SKM-1 treated with dmso at 0.1 percent for 144 hours (cell line): Measurements from ENCODE around the gene AKT3.

ENCODE experiments used
- DNase-seq: peaks from one replicate; lab custom pipeline; 2025; ENCODE audit not compliant: unreplicated experiment; lab: John Stamatoyannopoulos, UW

AKT3 gene

DNA sequence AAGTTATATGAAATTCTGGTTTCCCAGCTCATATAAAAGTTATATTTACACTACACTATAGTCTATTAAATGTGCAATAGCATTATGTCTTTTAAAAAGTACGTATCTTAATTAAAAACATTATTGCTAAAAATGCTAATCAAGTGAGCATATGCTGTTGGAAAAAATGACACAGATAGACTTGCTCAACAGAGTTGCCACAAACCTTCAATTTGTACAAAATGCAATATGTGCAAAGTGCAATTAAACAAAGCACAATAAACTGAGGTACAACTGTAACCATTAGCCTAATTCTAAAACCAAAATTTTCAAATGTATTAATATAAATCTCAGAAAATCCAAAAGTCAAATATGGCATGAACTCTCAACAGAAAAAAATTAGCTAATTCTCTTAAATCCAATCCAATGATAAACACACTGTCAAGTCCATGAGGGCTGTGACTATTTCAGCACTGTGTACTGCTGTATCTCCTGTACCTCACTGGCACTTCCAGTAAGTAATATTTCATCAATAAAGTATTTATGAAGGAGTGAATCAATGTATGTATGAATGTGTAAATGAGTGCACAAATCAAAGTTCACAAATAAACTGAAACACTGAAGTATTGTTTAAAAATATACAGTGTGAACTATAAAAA lies 116.3 kb downstream of the AKT3 start:
- no peak for DNase-seq

DNA sequence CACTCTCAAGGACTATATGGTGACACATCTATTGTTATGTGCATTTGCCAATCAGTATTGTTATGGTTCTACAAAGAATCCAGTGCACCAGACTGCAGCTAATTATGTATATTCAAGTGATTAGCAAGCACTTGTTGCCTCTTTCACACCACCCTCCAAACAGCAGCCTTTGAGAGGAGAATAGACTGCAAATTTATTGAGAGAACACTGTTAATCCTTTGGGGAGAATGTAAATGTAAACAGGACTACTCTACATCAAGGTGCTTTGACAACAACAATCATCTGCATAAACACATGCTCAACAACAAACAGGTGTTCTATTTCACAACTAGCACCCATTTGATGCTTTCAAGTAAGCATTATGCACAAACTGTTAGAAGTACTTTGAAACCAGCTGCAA lies 117.4 kb downstream of the AKT3 start:
- DNase-seq: no peak

DNA sequence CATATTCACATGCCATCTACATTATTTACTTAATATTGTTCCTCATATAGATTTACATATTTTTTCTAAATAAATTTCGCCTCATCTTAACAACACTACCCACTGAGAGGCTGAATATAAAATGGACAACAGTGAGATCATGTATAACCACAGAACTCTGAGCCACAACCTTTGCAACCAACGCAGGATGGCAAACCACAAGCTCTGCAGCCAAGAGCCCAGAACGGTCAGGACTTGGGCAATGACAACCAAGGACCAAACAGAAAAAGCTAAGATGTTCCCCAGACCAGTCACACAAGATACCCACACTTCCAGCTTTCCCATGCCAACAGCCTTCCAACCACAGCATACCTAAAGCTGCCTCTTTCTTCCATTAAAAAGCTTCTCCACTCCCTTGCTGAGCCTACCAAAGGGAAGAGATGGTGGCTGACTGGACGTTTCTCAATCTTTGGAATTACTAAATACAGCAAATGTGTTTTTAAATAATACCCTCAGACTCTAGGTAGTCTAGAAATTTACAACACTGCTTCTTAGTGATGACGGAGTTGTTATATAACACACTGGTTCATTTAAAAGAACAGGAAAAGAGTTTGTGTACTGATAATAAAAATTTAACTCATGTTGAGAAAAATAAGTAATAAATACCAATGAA lies 117.9 kb downstream of the AKT3 start:
- DNase-seq: peak; percentile 96

DNA sequence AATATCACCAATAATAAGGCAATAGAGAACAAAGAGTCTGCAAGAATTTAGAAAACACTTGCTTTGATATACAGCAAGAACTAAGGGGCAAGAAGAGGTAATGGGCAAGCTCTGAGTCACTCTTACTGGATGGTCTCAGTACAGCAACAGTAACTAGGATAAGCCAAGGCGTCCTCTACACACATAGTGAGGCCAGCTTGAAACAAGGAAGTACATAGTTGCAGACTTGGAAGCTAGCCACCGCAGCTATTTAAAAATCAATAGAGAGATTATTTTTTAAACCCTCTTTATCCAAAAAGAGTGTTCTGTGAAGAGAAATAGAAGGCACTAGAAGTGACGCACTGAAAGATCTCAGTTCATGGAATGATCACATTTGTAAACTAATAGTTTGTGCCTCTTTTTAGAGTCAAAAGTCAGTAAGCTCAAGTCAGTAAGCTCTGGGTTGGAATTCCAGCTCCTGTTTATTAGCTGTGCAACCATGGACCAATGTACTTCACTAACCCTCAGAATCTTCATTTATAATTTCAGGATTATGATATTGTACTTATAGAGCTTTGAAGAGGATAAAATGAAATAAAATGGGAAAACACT lies 118.6 kb downstream of the AKT3 start:
- DNase-seq: peak; percentile 99

DNA sequence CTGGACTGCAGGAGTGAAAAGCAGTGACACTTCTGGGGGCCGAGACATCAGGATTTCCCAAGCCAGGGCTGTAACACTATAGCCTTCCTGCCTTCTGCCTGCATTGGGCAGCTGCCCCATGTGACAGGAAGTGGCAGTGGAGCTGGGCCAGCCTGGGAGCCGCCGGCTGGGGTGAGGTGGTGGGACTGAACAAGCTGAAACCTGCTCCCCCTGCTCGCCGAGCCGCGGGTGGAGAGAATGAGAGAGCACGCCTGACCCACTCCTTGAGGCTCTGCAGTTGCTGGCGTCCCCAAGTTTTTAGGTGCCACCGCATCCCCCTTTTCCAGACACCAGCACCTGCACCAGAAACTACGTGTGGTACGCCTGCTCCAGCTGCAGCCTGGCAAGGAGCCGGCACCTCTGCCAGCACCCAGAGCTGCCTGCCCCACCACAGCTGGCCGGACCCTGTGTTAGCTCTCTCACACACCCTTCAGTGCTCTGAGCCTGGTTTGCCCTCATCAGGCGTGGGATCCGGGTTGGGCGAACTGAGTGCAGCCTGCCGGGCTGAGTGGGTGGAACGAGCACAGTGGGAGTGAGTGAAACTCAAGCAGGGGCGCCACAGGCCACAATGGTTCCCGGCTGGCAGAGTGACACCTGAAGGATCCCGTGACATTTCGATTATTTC lies 119.4 kb downstream of the AKT3 start:
- peak; percentile 90 for DNase-seq

DNA sequence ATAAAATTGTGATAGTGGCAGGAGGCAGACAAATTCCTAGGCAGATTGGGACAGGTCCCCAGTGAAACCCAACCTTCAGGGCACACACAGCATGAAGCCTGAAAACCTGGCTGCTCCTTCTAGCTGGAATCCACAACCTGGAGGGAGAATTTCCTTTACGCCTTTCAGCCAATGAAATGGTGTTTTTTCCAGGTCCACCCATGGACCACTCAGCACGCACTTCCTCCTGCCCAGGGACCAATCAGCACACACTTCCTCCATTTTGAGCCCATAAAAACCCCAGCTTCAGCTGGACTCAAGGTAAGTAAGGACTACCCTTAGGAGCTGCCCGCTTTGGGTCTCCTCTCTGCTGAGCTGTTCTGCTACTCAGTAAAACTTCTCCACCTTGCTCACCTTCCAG lies 120.1 kb downstream of the AKT3 start:
- peak; percentile 48 for DNase-seq

DNA sequence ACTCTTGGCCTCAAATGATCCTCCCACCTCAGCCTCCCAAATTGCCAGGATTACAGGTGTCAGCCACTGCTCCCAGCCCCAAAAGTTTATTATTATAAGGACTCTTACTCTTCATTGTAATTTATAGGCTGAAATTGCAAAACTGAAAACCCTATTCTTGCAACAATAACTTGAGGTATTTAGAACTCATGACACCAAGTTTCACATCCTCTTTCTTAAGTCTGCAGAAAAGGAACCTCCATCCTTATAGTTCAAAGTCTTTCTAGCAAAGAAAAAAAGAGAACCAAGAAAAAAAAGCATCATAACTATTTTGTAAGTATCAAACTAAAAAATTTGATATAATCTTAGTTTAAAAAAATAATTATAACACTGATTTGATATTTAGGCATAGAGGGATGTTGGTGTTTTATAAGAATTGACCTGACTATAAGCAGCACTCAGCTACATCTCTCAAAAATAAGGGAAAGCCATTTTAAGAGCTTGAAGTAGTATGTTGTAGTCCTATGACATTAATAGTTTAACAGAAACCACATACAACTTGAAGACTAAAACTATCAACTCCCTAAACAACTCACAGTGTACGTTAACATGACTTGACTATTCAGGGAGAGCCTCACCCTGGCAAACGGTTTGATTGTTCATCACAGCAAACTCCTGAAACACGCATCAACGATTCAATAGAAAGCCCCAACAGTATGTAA lies 122.4 kb downstream of the AKT3 start:
- DNase-seq: peak; percentile 98

DNA sequence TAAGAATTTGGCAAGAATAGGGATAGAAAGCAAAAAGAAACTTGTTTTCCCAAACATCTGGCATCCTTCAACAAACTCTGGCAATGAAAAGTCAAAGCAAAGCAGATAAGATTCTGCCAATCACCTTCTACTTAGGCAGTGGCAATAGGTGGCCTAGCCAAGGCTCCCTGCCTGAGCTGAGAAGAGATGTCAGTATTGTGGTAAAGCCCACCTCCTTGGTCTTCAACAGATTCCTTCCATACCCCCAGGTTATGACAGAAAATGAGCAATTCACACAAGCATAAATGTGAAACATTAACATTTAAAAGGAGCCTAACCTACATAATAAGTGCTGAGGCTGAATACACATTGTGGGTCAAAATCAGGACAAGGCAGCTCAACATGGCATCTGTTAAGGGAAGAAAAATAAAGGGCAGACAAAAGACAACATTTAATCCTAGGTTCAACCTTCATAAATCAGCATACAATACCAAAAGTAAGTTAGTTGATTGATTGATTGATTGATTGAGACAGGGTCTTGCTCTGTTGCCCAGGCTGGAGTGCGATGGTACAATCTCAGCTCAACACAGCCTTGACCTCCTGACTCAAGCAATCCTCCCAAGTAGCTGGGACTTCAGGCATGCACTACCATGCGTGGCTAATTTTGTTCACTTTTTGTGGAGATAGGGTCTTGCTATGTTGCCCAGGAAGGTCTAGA lies 123.1 kb downstream of the AKT3 start:
- no peak for DNase-seq

DNA sequence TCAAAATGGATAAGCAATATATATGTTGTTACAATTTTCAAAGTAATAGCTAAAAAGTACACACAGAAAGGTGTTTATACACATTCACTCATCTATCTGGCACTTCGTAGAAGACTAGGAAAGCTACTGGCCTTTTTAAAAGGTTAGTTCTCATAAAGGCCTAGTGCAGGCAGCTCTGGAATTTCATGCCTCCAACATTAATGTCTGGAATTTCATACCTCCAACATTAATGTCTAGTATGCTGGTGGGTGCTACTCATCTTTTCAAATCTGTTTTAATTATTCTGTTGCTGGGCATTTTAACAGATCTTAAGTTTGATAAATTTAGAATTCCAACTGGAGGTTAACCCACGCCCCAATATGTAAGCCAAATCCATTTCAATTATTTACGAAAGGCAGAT lies 124.2 kb downstream of the AKT3 start:
- no peak for DNase-seq

DNA sequence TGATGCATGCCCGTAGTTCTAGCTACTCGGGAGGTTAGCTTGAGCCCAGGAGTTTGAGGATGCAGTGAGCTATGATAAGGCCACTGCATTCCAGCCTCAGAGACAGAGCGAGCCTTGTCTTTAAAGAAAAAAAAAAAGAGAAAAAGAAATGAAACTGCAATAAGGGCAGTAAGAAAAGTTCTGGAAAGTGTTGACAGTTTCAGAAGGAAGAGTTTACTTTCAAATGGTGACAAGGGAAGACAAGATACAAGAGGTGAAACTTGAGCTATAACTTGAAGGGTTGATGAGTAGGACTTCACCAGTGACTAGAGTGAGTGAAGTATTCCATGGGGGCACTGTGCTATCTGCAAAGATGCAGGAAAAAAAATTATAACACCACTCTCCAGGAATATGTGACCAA lies 125.0 kb downstream of the AKT3 start:
- DNase-seq: no peak

DNA sequence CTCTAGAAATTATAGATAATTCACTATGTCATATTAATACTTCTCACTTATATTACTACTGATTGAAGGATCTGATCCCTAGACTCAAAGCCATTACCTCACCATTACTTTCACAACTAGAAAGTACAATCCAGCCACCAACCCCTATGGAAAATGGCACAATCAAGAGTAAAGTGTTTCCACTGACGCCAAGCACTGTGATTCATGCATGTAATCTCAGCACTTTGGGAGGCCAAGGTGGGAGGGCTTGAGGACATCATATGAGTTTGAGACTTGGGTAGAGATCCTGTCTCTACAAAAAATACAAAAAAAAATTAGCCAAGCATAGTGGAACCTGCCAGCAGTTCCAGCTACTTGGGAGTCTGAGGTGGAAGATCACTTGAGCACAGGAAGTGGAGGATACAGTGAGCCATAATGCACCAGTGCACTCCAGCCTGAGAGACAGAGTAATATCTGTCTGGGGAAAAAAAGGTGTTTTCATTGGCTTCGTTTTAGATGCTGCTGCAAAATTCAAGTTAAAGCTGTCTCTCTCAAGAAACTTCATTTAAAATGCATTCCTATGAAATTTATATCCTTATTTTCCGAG lies 126.5 kb downstream of the AKT3 start:
- no peak for DNase-seq

DNA sequence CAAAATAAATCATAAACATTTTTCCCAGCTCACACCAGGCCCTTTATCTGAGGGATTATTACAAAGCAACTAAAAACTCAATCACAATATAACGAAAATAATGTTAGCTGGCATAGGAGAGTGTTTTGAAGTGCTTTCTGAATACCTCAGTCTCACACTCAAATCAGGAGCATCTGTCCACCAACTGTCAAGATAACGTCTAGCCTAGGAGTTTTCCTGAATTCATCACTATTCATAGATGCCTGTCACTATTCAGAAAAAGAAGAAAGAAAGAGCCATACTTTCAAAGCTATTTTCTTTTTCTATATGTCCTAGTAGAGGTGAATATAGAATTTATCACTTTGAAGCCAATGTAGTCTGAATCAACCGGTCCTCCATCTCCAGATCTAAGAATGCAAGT lies 127.0 kb downstream of the AKT3 start:
- DNase-seq: no peak

DNA sequence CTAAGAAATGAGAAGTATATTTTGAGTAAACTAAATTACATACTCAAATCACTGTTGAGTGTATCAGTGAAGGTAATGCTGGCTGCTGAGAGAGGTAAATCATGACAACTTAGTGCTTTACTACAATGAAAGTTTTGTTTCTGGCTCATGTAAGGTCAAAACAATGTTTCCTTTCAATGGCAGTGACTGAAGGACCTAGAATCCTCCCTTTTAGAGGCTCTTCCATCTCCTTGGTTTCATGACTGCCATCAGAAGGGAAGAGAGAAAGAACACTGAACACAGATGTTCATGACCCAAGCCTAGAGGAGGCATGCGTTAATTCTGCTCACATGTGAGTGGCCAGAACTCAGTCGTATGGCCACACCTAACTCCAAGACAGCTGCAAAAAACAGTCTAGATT lies 130.6 kb downstream of the AKT3 start:
- DNase-seq: no peak

DNA sequence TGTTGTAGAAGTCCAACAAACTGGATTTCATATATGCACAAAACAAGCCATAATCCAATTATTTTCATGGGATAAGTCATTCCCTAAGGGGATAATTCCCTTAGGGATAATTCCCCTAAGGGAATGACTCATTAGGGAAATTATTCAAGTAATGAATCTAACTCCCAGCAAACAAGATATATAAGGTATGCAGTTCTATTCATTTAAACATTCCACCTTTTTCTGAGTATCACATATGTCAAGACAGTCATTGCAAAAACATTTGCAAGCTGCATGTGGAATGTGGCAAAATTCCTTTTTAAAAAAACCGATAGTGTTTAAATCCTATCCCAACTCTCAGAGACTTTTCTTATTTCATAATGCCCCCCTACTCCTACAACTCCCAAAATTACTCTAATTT lies 131.2 kb downstream of the AKT3 start:
- no peak for DNase-seq

DNA sequence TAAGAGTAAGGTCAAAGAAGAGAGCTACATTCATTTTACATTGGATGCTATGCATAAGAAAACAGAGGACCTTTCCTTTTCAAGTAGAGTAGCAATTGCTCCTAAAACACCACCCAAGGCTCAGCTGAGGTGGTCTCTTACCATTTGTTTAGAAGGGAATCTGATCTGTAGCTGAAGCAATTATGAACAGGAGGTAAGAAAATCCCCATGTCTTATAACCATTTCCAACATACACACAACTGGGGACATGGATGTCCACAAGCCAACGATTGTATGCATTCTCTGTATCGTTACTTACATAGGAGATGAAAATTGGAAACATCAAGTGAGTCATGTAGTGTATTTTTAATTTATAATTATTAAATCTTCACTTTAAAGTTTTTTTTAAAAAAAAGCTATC lies 132.0 kb downstream of the AKT3 start:
- no peak for DNase-seq

DNA sequence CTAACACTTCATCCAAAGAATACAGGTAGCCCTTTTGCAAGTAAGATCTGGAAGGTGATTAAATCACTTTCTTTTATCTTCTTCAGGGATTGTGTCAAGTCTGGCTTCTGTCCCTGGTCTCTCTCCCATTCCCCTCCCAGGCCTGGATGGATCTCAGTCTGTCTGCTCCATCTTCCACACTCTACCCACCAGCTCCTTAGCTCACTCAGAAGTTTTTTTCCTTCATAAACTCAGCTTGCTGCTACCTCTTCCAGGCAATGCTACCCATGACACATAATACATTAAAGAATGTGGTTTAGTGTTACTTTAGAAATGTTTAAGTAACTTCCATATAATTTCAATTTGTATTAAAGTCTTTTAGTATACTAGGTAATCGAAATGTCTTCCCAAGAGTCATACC lies 133.1 kb downstream of the AKT3 start:
- DNase-seq: no peak

DNA sequence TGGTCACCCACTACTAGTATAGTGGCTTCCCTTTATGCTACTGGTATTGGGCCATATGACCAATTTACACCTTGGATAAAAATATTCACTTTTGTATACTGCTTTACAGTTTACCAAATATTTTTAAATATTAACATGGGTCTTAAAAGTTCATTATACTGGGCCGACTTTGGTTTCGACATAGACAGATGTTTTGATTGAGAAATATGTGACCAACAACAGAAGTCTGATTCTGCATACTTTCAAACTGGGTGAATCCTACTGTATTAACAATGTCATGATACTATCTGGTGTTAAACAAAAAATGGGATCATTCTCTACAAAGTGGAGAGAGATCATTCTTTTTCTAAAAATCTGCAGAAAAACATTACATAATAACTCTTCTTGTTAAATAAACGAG lies 134.8 kb downstream of the AKT3 start:
- DNase-seq: no peak

DNA sequence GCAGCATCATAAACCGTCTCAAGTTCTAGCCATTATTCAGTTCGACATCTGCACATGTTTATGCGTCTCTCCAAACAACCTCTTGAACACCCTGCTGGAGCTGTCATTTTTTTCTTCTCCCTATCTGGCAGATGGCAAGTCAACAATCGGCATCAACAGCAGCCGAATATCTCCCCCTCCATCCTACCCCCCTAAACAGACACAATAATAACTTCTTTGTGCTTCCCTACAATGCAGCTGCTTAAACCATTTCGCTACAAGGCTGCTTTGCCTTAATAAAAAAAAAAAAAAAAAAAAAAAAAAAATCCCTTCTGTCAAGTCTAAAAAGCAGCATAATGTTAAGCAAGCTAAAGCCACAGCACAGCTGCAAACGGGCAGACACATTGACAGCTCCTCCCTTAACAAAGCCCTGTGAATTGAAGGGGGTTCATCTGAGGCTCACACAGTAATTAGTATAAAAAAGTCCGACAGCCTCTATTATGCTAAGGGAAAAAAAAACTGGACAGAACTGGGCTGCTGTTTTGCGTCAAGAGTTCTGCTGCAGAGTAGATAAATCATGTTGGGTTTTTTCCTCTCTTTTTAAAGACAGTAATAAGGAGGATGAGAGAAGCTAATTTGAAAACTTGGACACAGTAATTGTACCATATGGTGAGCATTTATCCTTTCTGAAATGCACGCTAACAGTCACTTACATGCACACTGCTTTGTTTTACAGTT lies 136.4 kb downstream of the AKT3 start:
- no peak for DNase-seq

DNA sequence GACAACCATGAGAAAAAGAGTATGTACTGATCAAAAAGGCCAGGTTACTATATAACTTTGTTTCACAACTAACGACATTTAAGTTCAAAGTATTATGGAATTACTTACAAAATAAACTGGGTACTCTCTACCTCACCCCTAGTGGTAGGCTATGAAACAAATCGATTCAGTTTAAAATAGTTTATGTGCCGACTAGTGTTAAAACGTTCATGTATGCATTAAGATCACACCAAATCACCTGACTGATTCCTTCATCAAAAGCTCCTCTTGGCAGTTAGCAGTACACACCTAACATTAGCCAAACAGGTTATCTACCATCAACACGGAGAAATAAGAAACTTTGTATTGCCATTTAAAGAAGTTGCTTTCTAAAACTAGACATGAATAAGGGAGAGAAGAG lies 137.1 kb downstream of the AKT3 start:
- DNase-seq: no peak

DNA sequence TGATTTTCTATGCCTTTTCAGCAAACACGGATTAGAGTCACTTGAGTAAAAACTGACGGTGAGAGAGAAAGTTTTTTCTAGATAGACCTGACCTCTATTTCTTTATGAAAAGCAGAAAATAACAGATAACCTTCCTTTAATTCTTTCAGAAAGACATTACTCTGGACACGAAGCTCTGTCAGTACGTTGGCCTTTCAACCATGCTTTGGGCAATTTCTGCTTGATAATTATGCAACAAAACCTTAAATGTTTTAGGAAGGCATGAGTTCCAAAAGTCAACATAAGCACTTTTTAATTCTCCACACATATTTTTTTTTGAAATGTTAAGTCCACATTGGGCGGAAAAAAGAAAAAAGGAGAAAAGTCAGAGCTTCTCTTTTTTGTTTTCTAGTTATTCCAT lies 137.8 kb downstream of the AKT3 start:
- no peak for DNase-seq
